GM11168 (cell line): ENCODE measurements around the gene DDX51.

Experiments
- in situ Hi-C: fragments of 300-500 bp; cut with MboI; formaldehyde crosslinking; loops from one replicate; pipeline ENCODE4 v1.12.0; 2022; ENCODE audit warnings: low sequenced_read_pairs; ENCODE audit not compliant: unreplicated experiment

The DDX51 gene

DNA sequence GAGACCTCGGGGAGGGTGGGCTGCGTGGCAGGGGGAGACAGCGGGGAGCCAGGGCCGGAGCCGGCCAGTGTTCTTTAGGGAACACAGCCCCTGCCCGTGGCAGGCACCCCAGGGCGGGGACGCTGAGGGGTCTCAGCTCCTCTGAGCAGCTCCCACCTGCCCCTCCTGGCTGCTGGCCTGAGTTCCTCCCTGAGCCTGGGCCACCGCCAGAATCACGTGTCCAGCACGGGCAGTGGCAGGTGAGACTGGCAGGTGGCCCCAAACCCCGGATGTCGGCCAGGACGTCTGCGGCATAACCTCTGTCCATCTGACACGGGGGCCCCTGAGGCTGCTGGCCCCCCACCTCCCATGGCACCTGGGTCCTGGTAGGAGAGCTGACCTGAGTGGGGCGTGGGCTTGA, 25.3 kb upstream of the DDX51 start:
- in situ Hi-C loops: no loop called here

DNA sequence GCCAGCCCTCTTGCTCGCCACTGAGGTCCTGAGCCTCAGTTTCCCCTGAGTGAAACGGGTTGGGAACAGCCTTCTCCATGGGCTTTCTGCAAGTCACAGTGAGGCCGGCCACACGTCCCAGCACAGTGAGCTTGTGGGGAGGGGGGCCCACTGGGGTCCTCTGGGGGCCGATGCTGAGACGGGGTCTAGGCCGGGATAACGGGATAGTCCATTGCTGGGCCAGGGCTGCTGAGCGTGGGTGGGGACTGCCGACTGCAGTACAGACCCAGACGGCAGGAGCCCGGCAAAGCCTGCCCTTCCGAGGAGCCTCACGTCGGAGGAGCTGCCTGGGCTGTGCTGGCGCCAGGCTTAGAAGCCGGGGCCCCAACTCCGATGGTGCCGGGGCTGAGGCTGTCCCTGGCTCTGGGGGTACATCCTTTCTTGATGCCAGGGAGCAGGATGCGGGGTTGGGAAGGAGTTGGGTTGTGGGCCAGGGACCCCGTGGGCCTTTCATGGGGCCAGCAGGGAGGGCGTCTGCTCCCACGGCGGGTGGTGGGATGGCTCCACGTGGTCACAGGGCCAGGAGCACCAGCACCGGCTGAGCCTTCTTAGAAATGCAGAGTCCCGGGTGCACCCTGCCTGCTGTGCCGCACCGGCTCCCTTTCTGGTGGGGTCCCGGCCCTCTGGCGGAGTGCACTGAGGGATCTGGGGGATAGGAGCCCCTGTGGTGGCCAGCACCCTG, 24.4 kb upstream of the DDX51 start:
- in situ Hi-C loops: no loop called here

DNA sequence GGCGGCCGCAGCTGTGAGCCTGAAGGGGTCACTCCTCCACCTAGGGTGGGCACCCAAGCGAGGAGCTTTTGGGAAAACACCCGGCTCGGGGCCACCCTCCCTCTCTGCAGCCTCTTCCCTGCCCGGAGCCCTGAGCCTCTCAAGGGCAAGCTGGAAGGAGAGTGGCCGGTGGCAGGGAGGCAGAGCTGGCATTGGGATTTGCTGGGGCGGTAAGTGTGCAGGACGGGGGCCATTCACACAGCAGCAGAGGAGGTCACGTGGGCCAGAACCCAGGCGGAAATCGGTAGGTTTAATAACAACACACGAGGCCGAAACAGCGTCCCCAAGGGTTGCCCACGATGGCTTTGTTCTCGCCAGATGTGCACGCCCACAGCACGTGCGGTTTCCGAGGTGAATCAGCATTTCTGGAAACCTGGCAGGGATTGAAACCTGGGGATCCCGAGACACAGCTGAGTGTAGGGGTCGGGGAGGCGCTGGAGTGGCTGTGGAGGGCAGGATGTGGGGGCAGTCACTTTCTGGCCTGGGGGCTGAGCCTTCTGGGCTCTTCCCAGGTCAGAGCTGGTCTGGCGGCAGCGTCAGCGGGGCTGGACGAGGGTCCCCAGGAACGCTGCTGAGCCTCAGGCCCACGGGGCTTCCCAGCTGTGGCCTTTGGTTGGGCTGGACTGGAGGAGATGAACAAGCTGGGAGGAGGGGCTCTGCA, 23.6 kb upstream of the DDX51 start:
- in situ Hi-C loops: no loop called here

DNA sequence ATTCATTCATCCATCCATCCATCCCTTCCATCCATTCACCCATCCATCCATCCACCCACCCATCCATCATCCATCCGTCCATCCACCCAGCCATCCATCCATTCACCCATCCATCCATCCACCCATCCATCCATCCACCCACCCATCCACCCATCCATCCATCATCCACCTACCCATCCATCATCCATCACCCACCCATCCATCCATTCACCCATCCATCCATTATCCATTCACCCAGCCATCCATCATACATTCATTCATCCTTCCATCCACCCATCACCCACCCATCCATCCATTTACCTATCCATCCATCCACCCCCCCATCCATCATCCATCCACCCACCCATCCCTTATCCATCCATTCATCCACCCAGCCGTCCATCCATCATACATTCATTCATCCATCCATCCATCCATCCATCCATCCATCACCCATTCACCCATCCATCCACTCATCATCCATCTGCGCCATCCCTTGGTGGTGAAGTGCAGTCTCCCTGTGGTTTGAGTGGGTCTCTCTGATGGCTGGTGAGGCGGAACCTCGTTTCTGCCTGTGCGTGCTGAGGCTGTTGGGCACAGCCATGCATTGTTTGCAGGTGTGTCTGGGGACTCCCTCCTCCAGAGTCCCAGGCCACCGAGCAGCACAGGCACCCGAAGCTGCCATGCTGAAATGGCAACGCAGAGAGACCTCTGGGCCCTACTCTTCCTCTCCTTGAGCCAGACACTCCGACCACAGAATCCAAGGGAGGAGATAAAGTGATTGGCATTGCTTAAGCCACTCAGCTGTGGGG, 22.9 kb upstream of the DDX51 start:
- in situ Hi-C loops: no loop called here

DNA sequence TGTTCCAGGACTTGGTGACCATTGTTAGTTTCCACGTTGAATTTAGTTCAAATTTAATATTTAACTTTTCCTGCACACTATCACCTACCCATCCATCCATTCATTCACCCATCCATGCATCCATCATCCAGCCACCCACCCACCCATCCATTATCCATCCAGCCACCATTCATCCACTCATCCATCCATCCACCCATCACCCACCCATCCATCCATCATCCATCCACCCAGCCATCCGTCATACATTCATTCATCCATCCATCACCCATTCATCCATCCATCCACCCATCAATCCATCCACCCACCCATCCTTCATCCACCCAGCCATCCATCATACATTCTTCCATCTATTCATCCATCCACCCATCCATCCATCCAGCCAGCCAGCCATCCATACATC, 22.0 kb upstream of the DDX51 start:
- in situ Hi-C loops: no loop called here

DNA sequence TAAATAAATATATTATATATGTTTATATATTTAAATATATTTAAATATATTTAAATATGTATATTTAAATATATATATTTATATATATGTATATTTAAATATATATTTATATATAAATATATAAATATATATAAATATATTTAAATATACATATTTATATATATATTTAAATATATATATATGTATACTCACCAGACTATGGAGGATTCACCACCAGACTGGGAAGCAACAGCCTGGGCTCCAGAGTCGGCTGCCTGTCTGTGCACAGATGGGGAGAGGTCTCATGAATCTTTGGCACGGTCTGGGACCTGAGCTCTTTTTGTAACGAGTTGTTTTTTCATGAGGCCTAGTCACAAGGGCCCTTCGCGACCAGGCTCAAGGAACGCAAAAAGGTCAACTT, 21.5 kb upstream of the DDX51 start:
- in situ Hi-C loops: no loop called here

DNA sequence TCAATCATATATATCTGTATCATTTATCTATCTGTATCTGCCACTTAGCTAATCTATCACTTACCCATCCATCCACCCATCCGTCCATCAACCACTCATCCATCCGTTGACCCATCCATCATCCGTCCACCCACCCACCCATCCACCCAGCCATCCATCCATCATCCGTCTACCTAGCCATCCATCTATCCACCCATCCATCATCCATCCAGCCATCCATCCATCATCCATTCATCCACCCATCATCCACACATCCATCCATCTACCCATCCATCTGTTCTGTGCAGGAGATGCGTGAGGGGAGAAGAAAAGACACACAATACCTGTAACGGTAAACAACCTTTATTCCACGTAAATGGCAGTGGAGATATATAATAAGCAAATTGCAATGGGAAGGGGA, 20.3 kb upstream of the DDX51 start:
- in situ Hi-C loops: no loop called here

DNA sequence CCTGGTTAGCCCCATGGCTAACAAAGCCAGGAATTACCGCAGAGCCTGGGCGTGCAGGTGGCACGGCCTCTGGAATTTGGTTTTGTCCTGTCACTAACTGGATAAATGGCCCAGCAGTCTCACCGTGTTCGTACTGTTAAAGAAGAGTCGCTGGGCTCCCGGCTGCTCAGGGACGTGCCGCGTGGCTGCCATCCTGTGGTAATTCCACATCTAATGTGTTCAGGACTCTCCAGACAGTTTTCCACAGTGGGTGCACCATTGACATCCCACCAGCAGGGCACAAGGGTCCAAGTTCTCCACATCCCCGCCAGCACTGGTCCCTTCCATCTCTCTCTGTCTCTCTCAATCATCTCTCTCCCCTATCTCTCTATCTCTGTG, 19.8 kb upstream of the DDX51 start:
- in situ Hi-C loops: no loop called here

DNA sequence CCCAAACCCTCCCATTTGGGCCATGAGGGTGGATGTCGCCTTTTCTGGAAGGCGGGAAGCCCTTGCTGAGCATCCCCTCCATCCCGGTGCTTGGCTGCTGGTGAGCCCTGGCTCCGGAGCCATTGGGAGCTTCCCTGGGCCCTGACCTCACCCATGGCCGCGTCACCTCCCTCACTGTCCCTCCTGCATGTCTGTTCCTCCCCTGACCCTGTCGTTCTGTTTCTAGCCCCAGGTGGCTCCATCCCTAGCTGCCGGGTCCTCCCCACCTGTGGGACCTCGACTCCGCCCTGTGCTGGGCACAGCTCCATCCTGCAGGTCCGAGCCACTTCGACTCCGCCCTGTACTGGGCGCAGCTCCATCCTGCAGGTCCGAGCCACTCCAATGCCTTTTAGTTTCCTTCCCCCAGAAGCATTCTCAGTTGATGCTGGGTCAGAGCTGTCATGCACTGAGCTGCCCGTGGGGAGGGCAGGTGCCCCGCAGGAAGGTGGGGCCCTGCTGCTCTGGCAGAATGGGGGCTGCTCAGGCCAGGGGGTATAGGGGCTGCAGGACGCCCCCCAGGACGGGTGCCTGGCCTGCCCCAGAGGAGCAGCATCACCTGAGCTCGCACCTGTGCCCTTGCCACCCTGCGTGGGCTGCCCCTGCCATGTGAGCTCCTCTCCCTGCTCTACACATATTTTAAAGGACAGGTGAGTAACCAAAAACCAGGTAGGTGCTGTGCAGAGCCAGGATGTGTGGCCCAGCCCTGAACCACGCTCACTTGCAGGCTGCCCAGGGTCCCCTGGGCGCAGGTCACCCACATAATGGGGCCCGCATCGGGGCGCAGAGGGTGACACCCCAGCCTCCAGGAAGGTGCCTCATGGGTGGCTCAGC, 19.2 kb upstream of the DDX51 start:
- in situ Hi-C loops: no loop called here

DNA sequence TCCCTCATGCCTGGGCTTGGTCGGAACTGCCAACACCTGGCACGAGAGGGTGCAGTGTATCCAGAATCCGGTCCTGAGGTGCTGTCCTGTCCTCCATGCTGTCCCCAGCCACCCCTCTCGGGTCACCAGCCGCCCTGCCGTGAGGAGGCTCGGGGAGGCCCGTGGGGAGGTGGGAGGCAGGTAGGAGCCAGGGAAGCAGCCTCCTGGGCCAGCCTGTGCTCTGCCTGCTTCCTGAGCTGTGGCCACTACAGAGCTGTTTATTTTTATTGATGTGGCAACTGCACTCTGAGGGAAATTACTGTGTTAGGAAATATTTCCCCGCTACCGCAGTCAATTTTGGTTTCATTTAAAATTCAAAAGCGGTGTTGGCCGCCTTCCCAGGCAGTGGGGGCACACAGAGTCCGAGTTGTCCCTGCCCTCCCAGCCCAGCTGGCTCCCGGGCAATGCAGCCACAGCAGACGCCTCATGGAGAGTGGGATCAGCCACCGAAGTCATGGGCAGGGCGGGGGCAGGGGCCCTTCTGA, 18.5 kb upstream of the DDX51 start:
- in situ Hi-C loops: no loop called here

DNA sequence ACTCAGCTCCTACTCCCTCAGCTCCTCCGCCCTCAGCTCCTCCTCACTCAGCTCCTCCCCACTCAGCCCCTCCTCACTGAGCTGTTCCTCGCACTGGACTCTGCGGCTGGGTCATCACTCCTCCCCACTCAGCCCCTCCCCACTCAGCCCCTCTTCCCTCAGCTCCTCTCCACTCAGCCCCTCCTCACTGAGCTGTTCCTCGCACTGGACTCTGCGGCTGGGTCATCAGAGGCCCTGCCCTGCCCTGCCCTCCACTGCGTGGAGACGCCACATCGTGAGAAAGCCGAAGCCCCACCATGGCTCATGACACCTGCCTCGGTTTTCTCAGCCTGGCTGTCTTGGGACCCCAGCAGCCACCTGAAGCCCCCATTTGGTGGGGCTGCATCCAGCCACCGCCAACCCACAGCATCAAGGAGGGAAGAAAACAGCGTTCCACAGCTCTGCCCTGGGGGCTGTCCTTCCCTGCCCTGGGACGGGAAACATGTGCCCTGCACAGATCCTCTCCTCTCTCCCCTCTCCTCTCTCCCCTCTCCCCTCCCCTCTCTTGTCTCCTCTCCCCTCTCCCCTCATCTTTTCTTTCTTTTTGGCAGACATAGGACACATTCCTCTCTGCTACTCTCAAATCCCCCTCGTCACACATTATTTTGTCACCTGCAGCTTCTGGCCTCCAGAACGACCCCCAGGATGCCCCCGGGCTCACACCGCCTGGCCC, 17.8 kb upstream of the DDX51 start:
- in situ Hi-C loops: no loop called here

DNA sequence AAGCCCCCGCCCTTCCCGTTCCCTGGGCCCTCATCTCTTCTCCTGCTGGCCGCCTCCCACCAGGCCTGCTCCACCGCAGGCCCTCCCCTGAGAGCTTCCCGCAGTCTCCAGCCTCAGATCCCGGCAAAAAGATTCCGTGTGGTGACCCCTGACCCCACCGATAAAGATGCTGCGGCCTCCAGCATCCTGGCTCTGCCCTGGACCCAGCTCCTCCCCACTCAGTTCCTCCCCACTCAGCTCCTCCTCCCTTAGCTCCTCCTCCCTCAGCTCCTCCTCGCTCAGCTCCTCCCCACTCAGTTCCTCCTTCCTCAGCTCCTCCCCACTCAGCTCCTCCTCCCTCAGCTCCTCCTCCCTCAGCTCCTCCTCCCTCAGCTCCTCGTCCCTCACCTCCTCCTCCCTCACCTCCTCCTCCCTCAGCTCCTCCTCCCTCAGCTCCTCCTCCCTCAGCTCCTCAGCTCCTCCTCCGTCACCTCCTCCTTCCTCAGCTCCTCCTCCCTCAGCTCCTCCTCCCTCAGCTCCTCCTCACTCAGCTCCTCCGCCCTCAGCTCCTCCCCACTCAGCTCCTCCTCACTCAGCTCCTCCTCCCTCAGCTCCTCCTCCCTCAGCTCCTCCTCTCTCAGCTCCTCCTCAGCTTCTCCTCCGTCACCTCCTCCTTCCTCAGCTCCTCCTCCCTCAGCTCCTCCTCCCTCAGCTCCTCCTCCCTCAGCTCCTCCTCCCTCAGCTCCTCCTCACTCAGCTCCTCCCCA, 17.1 kb upstream of the DDX51 start:
- in situ Hi-C loops: no loop called here

DNA sequence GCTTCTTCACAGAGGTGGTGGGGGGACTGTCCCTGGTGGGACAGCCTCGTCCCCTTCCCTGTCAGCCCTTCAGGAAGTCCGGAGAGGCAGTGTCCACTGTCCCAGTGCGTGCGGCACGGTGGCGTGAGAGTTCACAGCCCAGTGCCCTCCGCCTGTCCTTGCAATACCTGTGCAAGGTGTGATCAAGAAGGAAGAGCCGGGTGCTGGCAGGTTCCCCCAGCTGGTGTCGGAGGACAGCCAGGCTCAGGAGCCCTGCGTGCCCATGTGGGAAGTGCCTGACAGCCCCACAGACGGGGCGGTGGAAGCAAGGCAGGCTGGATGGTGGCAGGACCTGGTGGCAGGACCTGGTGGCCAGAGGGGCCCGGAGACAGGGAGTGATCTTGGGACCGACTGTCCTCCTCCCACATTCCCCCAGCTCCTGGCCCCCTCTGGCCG, 16.5 kb upstream of the DDX51 start:
- in situ Hi-C loops: no loop called here

DNA sequence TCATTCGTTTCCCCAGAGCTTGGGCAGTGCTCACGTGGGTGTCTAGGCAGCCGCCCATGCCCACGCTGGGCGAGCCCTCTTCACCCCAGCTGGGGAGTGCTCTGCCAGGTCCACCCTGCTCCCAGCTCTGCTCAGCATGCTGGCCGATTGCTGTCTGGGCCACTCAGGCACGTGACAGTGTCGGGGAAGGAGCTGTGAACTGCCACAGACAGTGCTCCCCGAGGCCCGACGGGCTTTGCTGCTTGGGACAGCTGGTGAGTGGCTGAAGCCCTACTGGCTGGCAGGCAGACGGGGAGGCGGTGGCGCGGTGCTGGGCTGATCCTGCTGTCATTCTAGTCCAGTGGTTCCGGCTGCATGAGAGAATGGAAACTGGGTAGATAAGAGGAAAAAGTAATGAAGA, 15.9 kb upstream of the DDX51 start:
- in situ Hi-C loops: no loop called here

DNA sequence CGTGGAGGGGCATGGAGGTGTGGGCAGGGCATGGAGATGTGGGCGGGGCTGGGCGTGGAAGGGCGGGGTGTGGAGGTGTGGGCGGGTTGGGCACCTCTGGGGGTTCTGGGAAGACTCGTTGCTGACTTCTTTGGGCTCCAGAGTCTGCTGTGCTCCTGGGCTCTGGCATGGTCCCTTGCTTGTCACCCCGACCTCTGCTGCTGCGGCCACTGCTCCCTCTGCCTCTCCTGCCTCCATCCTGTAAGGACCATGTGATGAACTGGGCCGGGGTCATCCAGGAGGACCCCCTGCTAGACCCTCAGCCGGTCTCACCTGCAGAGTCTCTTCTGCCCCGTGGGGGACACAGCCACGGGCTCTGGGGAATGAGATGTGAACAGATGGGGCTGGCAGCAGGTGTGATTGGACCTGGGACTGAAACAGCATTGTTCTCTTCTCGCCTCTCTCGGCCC, 15.5 kb upstream of the DDX51 start:
- in situ Hi-C loops: no loop called here

DNA sequence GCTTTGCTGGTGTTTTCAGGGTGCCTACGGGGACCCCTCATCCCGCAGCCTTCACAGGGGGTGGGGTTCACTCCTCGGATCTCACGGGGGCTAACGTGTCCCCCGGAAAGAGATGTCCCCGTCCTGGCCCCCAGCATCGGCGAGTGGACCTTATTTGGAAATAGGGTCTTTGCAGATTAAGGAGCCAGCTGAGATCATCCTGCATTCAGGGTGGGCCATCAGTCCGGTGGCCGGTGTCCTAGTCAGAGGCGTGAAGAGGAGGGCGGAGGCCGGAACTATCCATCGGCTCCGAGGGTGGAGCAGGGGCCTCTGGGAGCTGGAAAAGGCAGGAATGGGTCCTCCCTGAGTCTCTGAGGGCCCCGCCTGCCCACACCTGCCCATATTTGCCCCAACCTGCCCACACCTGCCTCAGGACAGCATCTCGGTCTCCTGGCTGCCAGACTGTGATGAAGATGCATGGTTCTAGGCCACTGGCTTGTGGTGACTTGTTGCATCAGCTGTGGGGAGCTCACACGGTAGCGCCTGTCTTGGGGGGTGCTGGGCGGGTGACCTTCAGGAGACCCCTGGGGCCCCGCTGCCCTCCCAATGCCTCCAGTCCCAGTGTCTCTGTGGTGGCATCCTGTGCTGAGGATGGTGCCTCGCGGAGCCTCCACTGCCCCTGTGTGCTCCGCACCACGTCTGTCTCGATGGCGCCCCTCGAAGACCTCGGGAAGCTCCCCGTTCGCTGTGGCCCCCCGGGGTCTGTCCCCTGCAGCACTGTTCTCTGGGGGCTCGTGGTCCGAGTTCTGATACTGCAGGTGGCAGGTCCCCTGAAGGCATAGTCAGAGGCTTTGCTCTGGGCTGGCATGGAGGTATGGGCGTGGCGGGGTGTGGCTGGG, 14.8 kb upstream of the DDX51 start:
- in situ Hi-C loops: no loop called here

DNA sequence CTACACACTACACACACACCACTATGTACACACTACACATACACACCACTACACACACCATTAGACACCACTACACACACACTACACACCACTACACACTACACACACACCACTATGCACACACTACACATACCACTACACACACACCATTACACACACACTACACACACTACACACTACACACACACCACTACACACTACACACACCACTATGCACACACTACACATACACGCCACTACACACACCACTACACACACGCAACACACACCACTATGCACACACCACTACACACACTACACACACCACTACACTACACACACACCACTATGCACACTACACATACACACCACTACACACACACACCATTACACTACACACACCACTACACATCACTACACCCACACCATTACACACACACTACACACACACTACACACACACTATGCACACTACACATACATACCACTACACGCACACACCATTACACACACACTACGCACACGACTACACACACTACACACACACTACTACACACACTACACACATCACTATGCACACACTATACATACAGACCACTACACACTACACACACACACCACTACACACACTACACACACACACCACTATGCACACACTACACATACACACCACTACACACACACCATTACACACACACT, 13.8 kb upstream of the DDX51 start:
- in situ Hi-C loops: no loop called here
